ENCODE measurements around the gene USP24.

- no peak for TF ChIP-seq CTCF (IDR thresholded peaks at IDR 0.05)
- TF ChIP-seq EZH2 (IDR thresholded peaks at IDR 0.05; ENCODE audit: borderline replicate concordance, insufficient read depth, low read depth, low read length, poor library complexity, severe bottlenecking) = no peak
Observed at GRCh38 chr1:55179177-55179835, 35.9 kb downstream of the USP24 start.

Data from B cell (primary cell).